Stimulated activated CD4-positive, alpha-beta T cell treated with anti-CD3 and anti-CD28 coated beads, Interleukin-4, amount 100 ng/mL, for 48 hours (primary cell): ENCODE measurements around the gene DNASE1L3.
A peak's percentile ranks its signal among the peaks of the same experiment; 100 is the strongest.

Experiments used
- DNase-seq, 2 donors: peaks; one replicate each; pipeline ENCODE4 v3.0.0-alpha.2; 2020; ENCODE audit warnings: low read depth in 2 of 2

Gene DNASE1L3

DNA sequence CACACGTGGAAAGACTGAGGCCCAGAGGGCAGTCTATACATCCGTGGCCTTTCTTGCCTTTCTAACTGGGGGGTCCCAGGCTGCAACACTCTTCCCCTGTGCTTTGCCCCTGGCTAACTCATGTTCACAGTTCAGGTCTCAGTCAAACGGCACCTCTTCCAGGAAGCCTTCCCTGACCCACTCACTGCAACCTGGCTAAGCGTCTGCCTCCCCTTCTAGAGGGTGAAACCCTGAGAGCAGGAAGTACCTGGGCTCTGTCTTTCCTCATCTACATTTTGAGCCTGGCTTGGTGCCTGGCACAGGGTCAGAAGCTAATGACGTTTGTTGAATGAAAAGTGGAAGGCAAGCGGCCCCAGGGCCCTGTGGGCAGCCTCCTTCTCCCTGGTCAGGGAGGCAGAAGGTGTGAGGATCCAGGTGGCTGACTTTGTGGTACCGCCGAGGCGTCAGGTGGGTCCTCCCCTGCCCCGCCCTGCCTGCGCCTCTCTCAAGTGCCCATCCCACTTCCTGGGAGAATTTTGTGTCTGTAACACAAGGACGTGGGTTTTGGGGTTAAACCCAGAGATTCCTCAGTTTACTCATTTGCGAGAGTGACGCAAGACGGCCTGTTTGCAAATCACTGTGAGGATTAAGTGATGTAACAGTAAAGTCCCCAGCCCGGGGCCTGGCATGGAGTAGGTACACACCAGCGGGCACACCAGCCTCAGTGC is 32.1 kb downstream of the DNASE1L3 start:
- no peak for DNase-seq

DNA sequence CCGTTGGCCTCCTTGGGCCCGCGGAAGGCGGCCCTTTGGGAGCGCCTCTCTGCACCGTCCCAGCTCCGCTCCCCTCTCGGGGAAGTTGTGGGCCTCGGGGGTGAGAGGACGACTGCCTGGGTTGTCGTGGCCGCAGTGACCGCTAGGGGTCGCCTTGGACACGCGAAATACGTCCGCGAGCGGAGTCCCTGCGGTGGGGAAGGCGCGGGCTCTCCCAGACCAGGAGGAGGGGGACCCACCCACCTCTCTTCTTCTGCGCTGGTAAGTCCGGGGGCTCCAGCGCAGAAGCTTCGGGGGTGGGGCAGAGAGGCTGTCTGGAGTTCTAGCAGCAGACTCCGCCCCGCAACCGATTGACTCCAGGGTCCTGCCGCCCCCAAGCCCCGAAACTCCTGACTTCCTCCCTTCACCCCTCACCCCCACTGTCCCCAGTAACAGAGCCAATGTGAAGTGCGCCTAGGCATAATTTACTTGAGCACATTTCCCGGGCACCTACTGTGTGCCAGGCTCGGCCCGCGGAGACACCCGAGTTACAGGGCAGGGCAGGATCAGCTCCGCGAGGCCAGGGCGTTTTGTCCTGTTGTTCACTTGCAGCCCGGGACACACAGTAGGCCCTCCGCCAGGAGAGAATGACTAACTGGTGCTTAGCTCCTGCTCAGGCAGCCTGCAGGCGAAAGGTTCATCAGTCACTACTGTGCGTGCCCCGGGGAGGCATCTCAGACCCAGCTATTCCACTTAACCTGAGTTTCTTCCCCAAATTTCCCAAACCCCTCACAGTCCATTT is 32.8 kb downstream of the DNASE1L3 start:
- DNase-seq, result peak; percentile 87 to 95

DNA sequence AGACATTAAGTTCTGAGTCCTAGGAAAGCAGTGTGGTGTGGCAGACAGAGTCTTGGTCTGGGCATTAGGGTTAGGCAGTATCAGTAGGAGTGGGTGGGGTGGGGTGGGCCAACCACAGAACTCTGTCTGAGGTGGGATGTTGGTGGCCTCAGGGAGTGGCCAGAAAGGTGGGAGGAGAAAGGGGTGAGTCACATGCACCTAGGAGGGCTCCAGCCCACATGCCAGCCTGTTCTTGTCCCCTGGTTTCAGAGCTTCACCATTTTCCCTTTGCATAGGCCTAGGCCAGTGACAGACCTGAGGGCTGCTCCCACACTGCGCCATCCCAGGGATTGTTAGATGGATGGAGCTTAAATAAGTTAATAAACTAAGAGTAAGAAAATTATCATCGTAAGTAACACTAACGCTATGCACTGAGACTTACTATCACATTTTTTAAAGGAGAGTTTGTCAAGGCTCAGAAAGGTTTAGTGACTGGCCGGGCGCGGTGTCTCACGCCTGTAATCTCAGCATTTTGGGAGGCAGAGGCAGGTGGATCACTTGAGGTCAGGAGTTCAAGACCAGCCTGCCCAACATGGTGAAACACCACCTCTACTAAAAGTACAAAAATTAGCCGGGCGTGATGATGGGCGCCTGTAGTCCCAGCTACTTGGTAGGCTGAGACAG is 33.8 kb downstream of the DNASE1L3 start:
- no peak for DNase-seq

DNA sequence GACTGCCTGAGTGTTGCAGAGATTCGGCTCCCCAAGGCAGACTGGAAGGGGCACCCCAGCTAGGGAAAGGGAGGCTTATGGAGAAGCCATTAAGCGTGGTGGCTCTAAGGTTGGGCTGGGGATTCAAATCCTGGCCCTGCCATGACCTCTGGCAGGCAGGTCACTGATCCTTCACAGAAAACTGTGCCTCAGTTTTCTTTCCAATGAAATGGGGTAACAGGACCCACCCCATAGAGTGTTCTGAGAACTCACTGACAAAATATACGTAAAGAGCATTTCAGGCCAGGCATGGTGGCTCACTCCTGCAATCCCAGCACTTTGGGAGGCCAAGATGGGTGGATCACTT is 34.6 kb downstream of the DNASE1L3 start:
- no peak for DNase-seq

DNA sequence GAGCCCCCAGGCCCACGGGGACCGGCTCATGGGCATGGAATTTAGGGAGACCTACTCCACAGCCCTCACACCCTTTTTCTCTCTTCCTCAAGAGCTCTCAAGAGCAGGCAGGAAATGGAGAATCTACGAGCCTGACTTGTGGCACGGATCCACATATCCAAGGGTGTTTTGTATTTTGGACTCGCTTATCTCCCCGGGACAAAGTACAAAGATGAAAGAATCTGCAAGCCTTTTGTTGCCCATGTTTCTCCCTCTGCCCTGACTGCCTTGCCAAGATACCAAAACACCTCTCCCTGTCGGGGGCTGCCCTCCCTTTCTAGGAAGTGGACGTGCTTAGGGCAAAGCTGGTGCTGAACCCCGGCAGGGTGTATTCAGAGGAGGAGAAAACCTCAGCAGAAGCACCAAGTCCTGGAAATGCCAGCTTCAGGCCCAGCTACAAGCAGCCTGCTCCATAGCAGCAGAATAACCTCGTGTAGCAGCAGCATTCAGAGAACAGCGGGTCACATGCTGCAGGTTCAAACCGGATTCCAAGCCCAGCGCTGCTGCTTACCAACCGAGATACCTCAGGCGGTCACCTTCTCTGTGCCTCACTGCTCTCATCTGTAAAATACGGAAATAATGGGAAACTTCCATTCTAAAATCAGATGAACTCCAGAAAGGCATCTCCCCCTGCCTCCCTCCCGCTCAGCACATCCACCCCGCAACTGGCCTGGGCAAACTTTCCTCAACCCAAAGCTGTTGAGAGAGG is 35.2 kb downstream of the DNASE1L3 start:
- DNase-seq, result no peak

DNA sequence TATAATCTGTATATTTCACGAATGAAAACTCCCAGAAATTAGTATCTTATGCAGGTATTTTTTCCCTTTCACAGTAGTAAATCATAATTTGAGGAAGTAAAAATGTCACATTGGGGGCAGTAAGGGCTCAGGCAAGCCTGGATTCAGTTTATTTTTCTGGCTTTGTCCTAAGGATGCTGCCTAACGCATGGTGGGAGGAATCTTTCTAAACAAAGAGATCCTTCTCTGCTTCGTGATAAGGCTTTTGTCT is 35.7 kb downstream of the DNASE1L3 start:
- no peak for DNase-seq

DNA sequence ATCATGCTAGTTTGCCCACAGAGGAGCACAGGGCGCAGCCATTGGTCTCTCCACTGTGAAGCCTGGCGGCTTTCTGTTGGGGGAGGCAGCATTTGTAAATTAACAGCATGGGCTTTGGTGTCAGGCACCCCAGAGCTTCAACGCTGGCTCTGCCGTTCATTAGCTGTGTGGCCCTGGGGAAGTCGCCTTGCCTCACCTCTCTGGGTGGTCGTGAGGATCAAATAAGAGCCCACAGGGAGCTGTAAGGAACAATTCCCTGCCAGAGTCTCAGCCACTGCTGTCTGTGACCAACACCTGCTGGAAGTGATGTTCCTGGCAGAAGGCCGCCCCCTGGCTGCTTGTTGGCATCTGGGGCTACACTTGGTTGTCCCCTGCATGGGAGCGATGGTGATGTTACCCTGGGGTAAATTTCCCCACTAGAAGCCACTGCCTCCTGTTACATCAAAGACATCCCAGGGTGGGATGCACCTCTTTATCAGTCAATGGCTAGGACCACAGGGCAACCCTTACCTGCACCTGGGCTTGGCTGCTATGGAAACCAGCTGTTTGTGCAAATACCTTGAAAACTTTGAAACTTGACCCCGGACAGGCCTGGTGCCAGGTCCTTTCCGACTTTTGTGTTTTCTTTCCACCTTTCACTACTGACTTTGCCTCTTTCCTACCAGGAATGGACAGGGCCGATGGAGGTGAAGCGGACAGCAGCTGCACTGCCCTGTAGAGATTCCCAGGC is 36.9 kb downstream of the DNASE1L3 start:
- no peak for DNase-seq

DNA sequence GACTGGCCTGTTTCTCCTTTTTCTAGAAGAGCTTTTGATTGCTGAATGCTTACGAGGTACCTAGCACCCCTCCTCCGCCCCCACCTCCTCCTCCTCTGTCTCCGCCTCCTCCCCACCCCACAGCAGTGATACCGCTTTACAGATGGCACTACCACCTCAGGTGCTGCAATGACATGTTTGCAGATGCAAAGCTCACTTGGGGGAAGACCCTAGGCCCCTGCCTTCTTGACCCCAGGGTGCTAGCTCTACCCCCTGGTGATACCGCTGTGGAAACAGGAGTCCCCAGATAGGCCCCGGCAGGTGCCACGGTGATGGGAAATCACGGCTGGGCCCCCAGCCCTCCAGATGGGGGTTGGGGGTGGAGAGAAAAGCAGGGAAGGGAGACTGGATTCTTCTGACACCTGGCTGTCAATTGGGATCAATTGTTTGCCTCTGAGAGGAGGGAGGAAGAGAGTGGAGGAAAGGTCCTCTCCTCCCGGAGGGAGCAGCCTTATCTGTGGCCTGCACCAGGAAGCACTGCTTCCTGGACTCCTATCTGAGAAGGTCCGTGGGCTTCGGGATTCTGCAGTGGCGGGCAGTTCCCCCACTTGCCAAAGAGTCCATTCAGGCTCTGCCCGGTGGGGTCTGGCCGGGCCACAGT is 37.6 kb downstream of the DNASE1L3 start:
- no peak for DNase-seq

DNA sequence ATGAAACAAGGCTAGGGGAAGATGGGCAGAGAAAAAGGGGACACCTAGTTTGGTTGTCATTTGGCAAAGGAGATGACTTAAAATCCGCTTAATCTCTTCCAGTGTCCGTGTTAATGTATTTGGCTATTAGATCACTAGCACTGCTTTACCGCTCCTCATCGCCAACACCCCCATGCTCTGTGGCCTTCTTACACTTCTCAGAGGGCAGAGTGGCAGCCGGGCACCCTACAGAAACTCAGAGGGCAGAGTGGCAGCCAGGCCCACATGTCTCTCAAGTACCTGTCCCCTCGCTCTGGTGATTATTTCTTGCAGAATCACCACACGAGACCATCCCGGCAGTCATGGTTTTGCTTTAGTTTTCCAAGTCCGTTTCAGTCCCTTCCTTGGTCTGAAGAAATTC is 39.6 kb downstream of the DNASE1L3 start:
- DNase-seq, result no peak

DNA sequence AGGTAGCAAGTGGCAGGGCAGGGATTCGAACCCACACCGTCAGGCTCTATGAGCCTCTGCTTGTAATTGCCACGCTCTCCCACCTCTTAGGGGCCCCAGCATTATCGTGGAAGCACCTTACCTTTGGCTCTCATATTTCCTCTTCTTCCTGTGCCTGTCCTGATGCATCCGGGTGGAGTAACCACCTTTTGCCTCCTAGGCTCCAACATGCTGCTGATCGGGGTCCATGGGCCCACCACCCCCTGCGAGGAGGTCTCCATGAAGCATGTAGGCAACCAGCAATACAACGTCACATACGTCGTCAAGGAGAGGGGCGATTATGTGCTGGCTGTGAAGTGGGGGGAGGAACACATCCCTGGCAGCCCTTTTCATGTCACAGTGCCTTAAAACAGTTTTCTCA is 40.4 kb downstream of the DNASE1L3 start:
- DNase-seq, result no peak

DNA sequence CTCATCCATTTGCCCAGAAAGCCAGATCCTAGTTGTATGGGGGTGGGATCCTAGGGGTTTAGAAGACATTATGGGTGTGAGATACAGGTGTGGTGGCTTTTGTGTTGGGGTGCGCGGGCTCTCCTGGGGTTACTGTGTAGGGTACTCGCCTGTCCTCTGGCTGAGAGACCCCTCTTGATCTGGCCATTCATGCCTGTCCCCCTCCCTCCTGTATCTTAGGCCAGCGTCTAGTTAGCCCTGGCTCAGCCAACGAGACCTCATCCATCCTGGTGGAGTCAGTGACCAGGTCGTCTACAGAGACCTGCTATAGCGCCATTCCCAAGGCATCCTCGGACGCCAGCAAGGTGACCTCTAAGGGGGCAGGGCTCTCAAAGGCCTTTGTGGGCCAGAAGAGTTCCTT is 41.4 kb downstream of the DNASE1L3 start:
- DNase-seq, result no peak

DNA sequence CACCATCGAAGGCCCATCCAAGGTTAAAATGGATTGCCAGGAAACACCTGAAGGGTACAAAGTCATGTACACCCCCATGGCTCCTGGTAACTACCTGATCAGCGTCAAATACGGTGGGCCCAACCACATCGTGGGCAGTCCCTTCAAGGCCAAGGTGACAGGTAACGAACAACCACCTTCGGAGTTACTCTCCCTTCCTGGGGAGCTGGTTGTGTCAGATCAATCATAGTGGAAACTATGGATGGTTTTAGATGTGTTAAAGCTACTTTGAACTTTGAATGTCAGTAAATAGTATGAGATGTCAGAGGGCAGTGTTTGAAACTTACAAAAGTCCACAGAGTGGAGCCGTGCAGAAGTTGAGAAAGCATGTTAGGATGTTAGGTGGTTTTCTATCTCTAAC is 42.3 kb downstream of the DNASE1L3 start:
- no peak for DNase-seq

DNA sequence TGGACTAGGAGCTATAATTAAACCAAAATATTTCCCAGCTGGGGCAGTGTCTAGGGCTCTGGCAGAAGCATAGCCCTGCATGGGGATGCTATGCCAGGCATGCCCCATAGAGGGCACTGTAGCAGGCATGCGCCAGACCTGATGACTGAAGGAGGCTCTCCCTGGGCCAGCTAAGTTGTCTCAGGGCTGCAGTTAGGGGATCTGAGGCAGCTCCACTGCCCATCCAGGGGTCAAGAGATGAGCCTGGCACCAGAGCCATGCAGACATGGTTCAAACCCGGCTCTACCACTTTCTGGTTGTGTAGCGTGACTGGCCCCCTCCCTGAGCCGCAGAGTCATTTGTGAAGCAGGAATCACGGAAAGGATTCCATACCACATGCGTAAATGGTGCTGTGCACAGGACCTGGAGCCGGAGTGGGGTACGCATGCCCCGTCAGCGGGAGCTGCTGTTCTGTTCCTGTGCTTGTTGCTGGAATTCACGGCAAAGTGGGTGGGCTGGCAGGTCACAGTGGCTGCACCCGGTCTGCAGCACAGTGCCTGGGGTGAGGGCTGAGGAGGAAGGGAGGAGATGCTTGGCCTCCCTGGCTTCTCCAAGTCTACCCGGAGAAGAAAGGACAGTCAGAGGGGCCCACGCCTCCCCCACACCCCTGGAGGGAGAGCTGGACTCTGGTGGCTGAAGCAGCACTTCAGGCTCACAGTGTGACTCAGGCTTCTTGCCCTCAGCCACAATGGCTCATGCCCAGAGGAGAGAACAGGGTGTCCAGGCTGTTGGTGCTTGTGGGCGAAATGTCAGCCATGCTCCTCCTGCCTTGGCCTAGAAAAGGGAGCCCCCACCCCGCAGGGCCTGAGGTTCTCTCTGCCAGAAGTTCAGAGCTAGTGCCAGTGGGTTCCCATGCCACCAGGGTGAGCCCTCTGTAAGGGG is 43.1 kb downstream of the DNASE1L3 start:
- peak; percentile 64 to 72 for DNase-seq

DNA sequence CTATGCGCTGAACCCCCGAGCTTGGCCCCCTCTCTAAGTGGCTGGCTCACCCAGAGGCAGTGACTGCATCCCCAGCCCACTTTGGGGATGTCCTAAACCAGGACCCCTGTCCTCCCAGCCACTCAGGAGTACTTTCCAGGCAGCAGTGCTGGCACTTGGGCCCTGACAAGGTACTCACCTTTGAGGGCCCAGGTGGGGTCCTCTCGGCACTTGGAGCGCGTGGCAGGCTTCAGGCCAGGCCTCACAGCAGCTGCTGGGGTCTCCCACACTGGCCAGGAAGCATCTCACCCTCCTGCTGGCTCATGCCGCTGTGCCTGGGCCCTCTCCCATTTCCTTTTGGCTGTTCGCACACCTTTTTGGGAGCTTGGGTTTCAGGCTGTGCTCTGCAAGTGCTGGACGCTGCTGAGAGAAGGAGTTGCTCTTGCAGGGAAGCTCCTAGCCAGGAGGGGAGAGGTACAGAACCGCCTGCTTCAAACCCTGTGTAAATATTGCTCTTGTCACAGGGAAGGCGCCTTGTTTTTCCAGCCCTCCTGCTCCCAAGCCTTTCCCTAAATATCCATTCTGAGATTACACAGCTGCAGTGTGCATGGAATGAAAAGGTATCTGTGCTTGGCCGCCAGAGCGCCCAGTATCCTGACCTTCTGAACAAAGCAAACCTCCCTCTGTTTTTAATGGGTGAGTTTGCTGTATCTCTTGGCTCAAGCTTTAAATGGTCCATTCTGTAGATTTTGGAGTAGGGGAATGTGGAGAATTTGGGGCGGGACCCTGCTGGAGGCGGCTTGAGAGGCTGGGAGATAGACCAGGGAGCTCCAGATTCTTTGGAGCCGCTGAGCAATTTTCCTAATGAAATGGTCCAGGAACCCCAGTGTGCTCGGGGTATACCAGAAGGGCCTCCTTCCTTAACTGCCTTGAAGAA is 45.6 kb downstream of the DNASE1L3 start:
- DNase-seq, result no peak

DNA sequence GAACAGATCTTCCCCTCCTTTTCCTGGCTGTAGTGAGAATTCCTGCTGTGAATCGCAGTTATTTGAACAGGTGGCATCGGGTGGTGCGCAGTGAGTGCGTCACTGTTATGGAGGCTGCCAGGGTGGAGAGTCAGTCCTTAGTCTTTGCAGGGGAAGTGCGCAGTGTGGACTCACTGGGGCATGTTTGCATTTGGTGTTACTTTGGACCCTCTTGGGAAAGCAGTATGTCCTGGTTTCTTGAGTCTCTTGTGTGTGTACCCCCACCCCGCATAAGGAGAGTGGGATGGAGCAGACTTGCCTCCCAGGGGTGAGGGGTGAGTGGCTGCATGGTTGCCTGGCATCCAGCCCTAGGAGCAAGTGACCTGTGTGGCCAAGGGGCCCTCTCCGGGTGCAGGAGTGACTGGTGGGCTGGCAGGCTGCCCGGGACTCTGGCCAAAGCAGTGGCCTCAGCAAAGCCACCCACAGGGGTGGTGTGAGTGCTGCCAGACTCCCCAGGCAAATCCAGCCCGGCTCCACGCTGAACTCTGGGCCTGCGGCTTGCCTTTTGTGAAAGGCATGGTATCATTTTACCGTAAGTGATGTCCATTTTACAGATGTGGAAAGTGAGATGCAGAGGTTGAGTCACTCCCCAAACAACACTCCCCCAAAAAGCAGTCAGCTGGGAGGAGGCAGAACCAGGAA is 46.4 kb downstream of the DNASE1L3 start:
- DNase-seq, result no peak

DNA sequence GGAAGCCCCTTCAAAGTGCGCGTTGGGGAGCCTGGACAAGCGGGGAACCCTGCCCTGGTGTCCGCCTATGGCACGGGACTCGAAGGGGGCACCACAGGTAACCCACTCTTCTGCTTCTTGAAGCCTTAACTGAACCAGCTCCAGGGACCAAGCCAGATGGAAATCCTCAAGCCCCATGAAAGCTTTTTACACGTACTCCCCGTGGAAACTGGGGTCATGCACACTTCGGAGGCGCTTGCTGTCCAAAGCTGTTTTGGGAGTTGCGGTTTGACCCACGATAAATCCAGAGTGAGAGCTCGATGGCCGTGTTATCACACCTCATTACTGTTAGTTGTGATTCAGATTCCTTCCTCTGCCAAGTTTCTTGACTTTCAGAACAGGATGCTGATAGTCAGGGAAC is 47.5 kb downstream of the DNASE1L3 start:
- no peak for DNase-seq

DNA sequence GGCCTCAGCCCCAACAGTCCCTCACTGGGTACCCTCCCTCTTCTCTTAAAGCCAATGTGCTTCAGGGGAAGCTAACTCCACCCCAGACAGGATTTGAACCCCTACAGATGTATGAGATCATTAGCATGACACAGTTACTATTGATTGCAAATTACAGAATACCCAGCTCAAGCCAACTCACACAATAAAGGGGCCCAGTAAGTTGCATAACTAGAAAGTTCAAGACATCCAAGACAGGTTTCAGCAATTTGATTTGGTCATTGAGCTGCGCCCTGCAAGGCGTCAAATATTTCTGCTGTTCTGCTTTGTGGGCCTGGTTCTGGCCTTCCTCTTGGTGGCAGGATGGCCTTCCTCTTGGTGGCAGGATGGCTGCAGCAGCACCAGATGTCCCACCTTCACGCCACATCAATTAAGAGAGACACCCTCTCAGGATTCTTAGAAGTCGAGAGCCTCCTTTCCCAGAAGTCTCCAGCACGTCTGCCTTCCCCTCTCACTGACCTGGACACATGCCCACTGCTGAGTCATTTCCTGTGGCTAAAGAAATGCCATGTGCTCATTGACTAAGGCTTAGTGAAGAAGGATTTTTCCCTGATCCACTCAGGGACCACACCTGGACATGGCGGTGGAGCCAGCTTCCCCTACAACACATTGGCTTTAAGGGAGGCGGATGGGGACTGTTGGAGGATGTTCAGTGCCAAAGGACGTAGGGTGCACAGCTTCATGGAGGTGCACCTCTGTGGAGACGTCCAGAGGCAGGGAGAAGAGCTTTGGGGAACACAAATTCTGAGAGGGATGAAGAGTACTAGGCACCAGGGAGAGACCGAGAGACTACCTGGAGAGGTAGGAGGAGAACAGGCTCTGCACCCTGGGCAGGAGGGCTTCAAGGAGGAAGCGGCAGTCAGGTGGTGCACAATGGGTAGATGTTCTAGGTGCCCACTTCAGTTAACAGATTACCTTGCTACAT is 49.1 kb downstream of the DNASE1L3 start:
- no peak for DNase-seq

DNA sequence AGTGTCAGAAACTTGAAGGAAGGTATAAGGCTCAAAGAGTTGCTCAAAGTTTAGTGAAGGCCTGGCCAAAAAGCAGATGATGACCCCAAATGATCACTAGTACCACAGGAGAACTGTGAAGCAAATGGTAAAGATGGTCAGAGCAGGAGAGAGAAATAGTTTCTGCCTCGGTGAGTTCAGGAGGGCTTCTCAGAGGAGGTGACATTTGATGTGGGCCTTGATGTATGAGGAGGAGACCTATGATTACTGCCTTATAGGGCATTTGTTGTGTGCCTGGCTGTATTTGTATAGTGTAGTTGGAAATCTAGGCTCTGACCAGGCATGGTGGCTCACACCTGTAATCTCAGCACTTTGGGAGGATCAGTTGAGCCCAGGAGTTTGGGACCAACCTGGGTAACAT is 50.4 kb downstream of the DNASE1L3 start:
- no peak for DNase-seq
